ENCODE results near the gene SAMD4A.

DNA sequence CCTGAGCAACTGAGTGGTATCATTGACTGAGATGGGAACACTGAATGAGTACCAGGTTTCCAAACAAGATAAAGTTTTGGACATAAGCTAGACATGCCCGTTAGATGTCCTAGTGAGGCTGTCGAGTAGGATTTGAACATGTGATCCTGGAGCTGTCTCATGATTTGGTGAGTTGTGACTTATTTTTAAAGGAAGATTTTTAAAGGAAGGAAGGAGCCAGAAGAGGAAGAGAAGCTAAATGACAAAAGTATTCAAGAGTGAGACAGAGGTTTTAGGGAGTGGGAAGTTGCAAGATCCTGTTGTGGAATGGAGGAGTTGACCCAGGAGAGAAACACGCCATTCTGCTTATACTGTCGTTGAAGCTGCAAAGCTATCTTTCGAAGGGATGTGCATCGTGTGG is 82.1 kb downstream of the SAMD4A start:
- TF ChIP-seq, protein P1, sequence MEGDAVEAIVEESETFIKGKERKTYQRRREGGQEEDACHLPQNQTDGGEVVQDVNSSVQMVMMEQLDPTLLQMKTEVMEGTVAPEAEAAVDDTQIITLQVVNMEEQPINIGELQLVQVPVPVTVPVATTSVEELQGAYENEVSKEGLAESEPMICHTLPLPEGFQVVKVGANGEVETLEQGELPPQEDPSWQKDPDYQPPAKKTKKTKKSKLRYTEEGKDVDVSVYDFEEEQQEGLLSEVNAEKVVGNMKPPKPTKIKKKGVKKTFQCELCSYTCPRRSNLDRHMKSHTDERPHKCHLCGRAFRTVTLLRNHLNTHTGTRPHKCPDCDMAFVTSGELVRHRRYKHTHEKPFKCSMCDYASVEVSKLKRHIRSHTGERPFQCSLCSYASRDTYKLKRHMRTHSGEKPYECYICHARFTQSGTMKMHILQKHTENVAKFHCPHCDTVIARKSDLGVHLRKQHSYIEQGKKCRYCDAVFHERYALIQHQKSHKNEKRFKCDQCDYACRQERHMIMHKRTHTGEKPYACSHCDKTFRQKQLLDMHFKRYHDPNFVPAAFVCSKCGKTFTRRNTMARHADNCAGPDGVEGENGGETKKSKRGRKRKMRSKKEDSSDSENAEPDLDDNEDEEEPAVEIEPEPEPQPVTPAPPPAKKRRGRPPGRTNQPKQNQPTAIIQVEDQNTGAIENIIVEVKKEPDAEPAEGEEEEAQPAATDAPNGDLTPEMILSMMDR (IDR thresholded peaks at IDR 0.05; ENCODE audit: insufficient read depth, low read length, poor library complexity, severe bottlenecking): no peak
- no peak for TF ChIP-seq EZH2phosphoT487 (conservative IDR thresholded peaks at IDR 0.05; ENCODE audit: low read length)

Data from SU-DHL-6 (cell line).